ENCODE results near the gene FKBP9. TPM values are rescaled to one million over a fixed set of nuclear protein-coding genes. Genes with fewer than 3 reads are reported as not detected.
"Not testable (repeated sequence)": the region's sequence is repeated elsewhere in the genome, so short reads cannot be mapped to it uniquely, and the experiment has no call there.

The FKBP9 gene
- polyA plus RNA-seq, 1 donor from 2014 or later = 2.8 TPM

DNA sequence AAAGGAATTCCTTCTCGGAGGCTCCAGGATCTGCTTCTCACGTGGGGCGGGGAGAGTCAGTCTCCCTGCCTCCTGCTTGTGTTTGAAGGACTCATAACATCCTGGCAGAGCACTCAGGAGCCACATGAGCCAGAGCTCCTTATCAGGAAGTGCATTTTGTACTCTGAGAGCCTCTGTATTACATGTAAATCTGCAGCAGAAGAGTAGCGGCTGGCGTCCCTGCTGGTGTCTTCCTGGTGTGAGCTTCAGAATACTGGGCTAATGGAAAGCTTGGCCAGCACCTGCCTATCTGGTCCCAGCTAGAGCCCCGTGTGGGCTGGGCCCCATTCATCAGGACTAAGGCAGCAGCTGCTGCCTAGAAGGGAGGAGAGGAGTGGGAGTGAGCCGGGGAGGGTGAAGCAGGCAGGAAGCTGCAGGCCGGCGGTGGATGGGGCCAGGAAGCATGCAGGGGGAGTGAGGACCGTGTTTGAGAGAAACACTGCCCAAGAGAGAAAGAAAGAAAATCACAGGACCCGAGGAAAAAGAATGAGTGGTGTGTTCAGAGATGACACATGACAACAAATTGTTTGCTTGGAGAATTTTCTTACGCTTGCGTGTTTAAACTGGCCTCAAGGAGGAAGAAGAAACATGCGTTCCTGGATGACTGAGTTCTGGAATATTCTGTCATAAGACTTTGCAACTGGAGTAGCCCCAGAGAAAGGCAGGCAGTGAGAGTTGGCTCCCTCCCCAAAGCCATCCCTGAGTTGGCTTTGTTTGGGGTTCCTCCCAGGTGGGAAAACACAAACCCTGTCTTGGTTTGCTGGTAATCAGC, 41.3 kb downstream of the FKBP9 start:
- not testable (repeated sequence) for H3K36me3 ChIP-seq (ENCODE audit: insufficient read depth, low read length); H3F3A ChIP-seq (ENCODE audit: insufficient read depth, low read length, poor library complexity, severe bottlenecking); H3K27me3 ChIP-seq (ENCODE audit: insufficient read depth, low read depth, low read length); H3K4me2 ChIP-seq (ENCODE audit: low read length); H3K9me3 ChIP-seq (ENCODE audit: low read length); H3K4me3 ChIP-seq (ENCODE audit: low read length); H4K20me1 ChIP-seq (ENCODE audit: insufficient read depth); H3K9me2 ChIP-seq (ENCODE audit: insufficient read depth, low read length); H2AFZ ChIP-seq (ENCODE audit: low read depth, low read length); H3K79me2 ChIP-seq (replicated peaks; ENCODE audit: insufficient read depth, low read length)
- H3K9ac ChIP-seq (ENCODE audit: low read length) = peak overlapping the region; percentile 23
- peak overlapping the region; percentile 28 for H3K27ac ChIP-seq (ENCODE audit: low read length)

DNA sequence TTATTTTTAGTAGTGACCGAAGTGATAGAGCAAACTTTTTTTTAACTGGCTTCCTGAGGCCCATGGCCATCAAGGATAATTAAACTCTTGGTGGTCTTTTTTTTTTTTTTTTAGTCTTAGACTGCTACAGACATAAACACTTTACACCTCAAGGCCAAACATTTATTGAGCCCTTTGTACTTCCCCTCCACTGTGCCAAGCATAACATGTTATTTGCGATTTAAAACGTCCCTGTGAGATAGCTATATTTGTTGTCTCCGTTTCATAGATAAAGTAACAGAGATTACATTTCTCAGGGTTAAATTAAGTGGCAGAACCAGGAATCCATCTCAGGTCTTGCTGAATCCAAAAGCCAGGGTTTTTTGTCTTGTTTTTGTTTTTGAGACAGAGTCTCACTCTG, 42.1 kb downstream of the FKBP9 start:
- H4K20me1 ChIP-seq (ENCODE audit: insufficient read depth); H3K36me3 ChIP-seq (ENCODE audit: insufficient read depth, low read length); H3K9ac ChIP-seq (ENCODE audit: low read length); H3K9me3 ChIP-seq (ENCODE audit: low read length); H2AFZ ChIP-seq (ENCODE audit: low read depth, low read length); H3K27ac ChIP-seq (ENCODE audit: low read length); H3K79me2 ChIP-seq (replicated peaks; ENCODE audit: insufficient read depth, low read length); H3K27me3 ChIP-seq (ENCODE audit: insufficient read depth, low read depth, low read length); H3K9me2 ChIP-seq (ENCODE audit: insufficient read depth, low read length); H3F3A ChIP-seq (ENCODE audit: insufficient read depth, low read length, poor library complexity, severe bottlenecking); H3K4me3 ChIP-seq (ENCODE audit: low read length); H3K4me2 ChIP-seq (ENCODE audit: low read length): not testable (repeated sequence)

DNA sequence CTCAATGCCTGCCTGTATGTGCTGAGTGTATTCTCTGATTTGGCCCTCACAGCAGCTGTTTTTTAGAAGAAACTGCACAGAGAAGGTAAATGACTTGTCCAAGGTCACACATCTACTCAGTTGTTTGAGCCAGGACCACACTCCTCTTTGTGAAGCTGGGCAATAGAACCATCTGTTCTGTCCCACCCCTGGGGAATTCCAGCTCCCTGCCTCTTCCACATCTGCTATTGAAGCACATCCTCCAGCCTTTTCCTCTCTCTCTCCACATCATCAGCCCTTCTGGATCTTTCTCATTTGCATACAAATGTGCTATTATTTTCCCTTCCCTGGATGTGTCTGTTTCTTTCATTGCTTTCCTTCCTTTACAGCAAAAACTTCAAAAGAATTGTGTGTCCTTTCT, 45.9 kb downstream of the FKBP9 start:
- not testable (repeated sequence) for H3K27me3 ChIP-seq (ENCODE audit: insufficient read depth, low read depth, low read length); H3F3A ChIP-seq (ENCODE audit: insufficient read depth, low read length, poor library complexity, severe bottlenecking)

GRCh38 chr7:33004104-33004616, 46.9 kb downstream of the FKBP9 start:
- not testable (repeated sequence) for H3K27ac ChIP-seq (ENCODE audit: low read length); H3K4me3 ChIP-seq (ENCODE audit: low read length); H3K9ac ChIP-seq (ENCODE audit: low read length); H3K27me3 ChIP-seq (ENCODE audit: insufficient read depth, low read depth, low read length); H3K9me3 ChIP-seq (ENCODE audit: low read length); H3K79me2 ChIP-seq (replicated peaks; ENCODE audit: insufficient read depth, low read length); H3F3A ChIP-seq (ENCODE audit: insufficient read depth, low read length, poor library complexity, severe bottlenecking); H3K36me3 ChIP-seq (ENCODE audit: insufficient read depth, low read length); H3K4me2 ChIP-seq (ENCODE audit: low read length); H4K20me1 ChIP-seq (ENCODE audit: insufficient read depth); H2AFZ ChIP-seq (ENCODE audit: low read depth, low read length); H3K9me2 ChIP-seq (ENCODE audit: insufficient read depth, low read length)

More for the DNA sequence above, 45.9 kb downstream of the FKBP9 start:
- not testable (repeated sequence) for H3K9me2 ChIP-seq (ENCODE audit: insufficient read depth, low read length); H3K4me3 ChIP-seq (ENCODE audit: low read length); H3K9me3 ChIP-seq (ENCODE audit: low read length); H3K9ac ChIP-seq (ENCODE audit: low read length); H4K20me1 ChIP-seq (ENCODE audit: insufficient read depth); H3K4me2 ChIP-seq (ENCODE audit: low read length); H3K79me2 ChIP-seq (replicated peaks; ENCODE audit: insufficient read depth, low read length); H2AFZ ChIP-seq (ENCODE audit: low read depth, low read length); H3K36me3 ChIP-seq (ENCODE audit: insufficient read depth, low read length); H3K27ac ChIP-seq (ENCODE audit: low read length)

DNA sequence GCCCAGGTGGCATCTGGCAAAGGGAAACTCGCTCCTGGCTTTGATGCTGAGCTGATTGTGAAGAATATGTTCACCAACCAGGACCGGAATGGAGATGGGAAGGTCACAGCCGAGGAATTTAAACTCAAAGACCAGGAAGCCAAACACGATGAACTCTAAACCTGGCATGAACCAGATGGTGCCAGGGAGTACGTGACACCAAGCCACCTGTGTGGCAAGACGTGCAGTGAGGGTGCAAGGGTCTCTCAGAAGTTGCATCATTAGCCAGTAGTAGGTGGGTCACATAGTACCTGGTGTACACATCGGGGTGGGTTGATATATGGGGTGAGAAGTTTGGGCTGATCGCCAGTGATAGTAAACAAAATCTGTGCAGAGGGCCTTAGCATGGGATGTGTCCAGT, 48.0 kb downstream of the FKBP9 start:
- not testable (repeated sequence) for H3K27ac ChIP-seq (ENCODE audit: low read length); H3K4me2 ChIP-seq (ENCODE audit: low read length); H3K79me2 ChIP-seq (replicated peaks; ENCODE audit: insufficient read depth, low read length); H3F3A ChIP-seq (ENCODE audit: insufficient read depth, low read length, poor library complexity, severe bottlenecking); H3K9me2 ChIP-seq (ENCODE audit: insufficient read depth, low read length); H3K9me3 ChIP-seq (ENCODE audit: low read length); H3K4me3 ChIP-seq (ENCODE audit: low read length); H3K27me3 ChIP-seq (ENCODE audit: insufficient read depth, low read depth, low read length); H4K20me1 ChIP-seq (ENCODE audit: insufficient read depth); H3K9ac ChIP-seq (ENCODE audit: low read length); H3K36me3 ChIP-seq (ENCODE audit: insufficient read depth, low read length); H2AFZ ChIP-seq (ENCODE audit: low read depth, low read length)

DNA sequence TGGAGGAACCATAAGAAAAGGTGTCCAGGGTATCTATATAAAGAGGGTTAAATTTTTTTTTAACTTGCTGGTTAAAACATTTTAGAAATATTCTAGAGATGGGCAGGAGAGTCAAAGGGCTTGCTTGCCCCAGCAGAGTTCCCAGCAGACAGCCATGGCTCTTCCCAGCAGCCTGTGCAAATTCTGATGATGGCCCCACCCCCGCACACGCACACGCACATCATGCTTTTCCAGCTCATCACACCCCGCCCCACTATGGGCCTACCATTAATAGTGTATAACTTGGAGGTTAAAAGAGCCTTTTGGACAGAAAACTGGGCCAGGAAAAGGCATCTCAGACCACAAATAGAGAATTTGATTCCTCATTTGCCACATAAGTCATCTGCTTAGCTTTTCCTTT, 48.5 kb downstream of the FKBP9 start:
- not testable (repeated sequence) for H3K27me3 ChIP-seq (ENCODE audit: insufficient read depth, low read depth, low read length); H3K4me3 ChIP-seq (ENCODE audit: low read length); H3K27ac ChIP-seq (ENCODE audit: low read length)

More for the DNA sequence above, 48.5 kb downstream of the FKBP9 start:
- H3F3A ChIP-seq (ENCODE audit: insufficient read depth, low read length, poor library complexity, severe bottlenecking); H3K79me2 ChIP-seq (replicated peaks; ENCODE audit: insufficient read depth, low read length); H3K9me2 ChIP-seq (ENCODE audit: insufficient read depth, low read length); H3K9ac ChIP-seq (ENCODE audit: low read length); H3K36me3 ChIP-seq (ENCODE audit: insufficient read depth, low read length); H4K20me1 ChIP-seq (ENCODE audit: insufficient read depth); H3K9me3 ChIP-seq (ENCODE audit: low read length); H2AFZ ChIP-seq (ENCODE audit: low read depth, low read length); H3K4me2 ChIP-seq (ENCODE audit: low read length): not testable (repeated sequence)

Data from neural cell (in vitro differentiated cells).